ENCODE data around the gene MS4A4A. TPM values are rescaled to one million over a fixed set of nuclear protein-coding genes. Genes with fewer than 3 reads are reported as not detected.

The MS4A4A gene
- total and polyA plus RNA-seq, 2 experiments from 2014 or later, result 0.48 to 5.3 TPM

DNA sequence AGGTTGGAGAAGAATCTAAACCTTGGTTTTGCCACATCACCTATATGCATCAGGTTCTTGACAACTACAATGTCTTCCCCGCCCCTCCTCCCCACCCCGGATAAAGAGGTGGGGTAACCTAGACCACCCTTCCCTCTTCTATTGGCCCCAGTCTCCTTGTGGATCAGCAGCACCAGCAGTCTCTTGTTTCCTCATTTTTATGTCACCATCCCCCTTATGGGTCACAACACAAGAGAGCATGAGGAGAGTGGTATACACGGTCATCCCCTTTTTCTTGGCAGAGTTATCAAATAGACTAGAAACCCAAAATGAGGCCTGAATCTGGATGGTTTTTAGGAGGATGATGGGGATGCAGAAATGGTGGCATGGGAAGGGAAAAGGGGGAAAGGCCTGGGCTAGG, 38.7 kb upstream of the MS4A4A start:
- H3K9me2 ChIP-seq (replicated peaks; ENCODE audit: insufficient read depth), result no peaks in the 10 kb centered on the region
- no peak overlapping the region for H2AFZ ChIP-seq
- no peak overlapping the region for H3K27ac ChIP-seq
- no peaks in the 10 kb centered on the region for H3K27me3 ChIP-seq
- H3K79me2 ChIP-seq, result no peaks in the 10 kb centered on the region
- WGBS (ENCODE audit: low lambda C conversion rate, missing lambda C conversion rate), result 86% methylated on average over 3 of the region's 3 CpGs
- H3K4me2 ChIP-seq, result no peak overlapping the region
- no peak for DNase-seq (ENCODE audit: low spot score)
- TF ChIP-seq, protein P1, sequence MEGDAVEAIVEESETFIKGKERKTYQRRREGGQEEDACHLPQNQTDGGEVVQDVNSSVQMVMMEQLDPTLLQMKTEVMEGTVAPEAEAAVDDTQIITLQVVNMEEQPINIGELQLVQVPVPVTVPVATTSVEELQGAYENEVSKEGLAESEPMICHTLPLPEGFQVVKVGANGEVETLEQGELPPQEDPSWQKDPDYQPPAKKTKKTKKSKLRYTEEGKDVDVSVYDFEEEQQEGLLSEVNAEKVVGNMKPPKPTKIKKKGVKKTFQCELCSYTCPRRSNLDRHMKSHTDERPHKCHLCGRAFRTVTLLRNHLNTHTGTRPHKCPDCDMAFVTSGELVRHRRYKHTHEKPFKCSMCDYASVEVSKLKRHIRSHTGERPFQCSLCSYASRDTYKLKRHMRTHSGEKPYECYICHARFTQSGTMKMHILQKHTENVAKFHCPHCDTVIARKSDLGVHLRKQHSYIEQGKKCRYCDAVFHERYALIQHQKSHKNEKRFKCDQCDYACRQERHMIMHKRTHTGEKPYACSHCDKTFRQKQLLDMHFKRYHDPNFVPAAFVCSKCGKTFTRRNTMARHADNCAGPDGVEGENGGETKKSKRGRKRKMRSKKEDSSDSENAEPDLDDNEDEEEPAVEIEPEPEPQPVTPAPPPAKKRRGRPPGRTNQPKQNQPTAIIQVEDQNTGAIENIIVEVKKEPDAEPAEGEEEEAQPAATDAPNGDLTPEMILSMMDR (IDR thresholded peaks at IDR 0.05; ENCODE audit: poor library complexity), result no peak
- TF ChIP-seq EZH2 (IDR thresholded peaks at IDR 0.05; ENCODE audit: borderline replicate concordance), result no peak
- no peak for TF ChIP-seq EZH2phosphoT487 (IDR thresholded peaks at IDR 0.05; ENCODE audit: low read depth, severe bottlenecking, unreplicated experiment)
- no peaks in the 10 kb centered on the region for H3K4me1 ChIP-seq (ENCODE audit: insufficient read depth)
- H3K4me3 ChIP-seq, result no peak overlapping the region
- no peaks in the 10 kb centered on the region for H3K9me3 ChIP-seq (ENCODE audit: low read depth)
- no peaks in the 10 kb centered on the region for H3K36me3 ChIP-seq (replicated peaks; ENCODE audit: insufficient read depth, low read depth)
- H4K20me1 ChIP-seq (ENCODE audit: insufficient read depth, poor library complexity, severe bottlenecking), result no peaks in the 10 kb centered on the region

DNA sequence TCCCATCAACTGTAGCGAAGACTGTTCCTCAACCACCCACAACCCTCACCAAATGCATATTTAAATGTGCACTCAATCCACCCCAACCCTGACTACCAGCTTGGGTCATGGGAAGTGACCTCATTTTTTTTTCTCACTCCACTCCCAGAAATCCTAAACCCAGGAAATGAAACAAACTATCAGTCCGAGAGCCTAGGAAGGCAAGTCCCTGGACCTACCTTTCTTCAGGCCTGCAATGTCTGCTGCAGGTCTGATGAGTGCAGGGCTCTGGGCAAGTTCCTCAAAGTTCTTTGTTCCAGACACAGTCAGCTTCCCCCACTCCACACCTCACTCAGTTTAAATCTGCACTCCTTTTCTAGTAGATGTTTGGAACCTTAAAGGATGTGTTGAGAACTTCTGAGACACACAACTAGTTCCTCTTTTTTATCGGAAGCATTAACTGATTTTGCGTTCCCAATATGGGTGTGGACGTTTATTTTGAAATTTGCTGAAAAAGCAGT, 37.7 kb upstream of the MS4A4A start, which contains the start of gene MS4A4E:
Gene MS4A4E (minus strand): TSS at position 398 of the 500 bp plus-strand sequence. CDS start 13,082 bp downstream, outside the sequence.
- H3K9me2 ChIP-seq (replicated peaks; ENCODE audit: insufficient read depth), result no peaks in the 10 kb centered on the region
- H3K9me3 ChIP-seq (ENCODE audit: low read depth), result no peaks in the 10 kb centered on the region
- H2AFZ ChIP-seq, result no peak within 1 kb of the TSS
- no peaks in the 10 kb centered on the region for H3K4me1 ChIP-seq (ENCODE audit: insufficient read depth)
- H3K36me3 ChIP-seq (replicated peaks; ENCODE audit: insufficient read depth, low read depth), result no peaks in the 10 kb centered on the region
- 84% methylated on average over 5 of the region's 5 CpGs for WGBS (ENCODE audit: low lambda C conversion rate, missing lambda C conversion rate)
- TF ChIP-seq EZH2 (IDR thresholded peaks at IDR 0.05; ENCODE audit: borderline replicate concordance) (no peak), EZH2phosphoT487 (IDR thresholded peaks at IDR 0.05; ENCODE audit: low read depth, severe bottlenecking, unreplicated experiment) (no peak)
- TF ChIP-seq, protein P1 (IDR thresholded peaks at IDR 0.05; ENCODE audit: poor library complexity), result no peak
- no peaks in the 10 kb centered on the region for H3K79me2 ChIP-seq
- DNase-seq (ENCODE audit: low spot score), result no peak
- no peak within 1 kb of the TSS for H3K4me2 ChIP-seq
- no peak within 1 kb of the TSS for H3K4me3 ChIP-seq
- H4K20me1 ChIP-seq (ENCODE audit: insufficient read depth, poor library complexity, severe bottlenecking), result no peaks in the 10 kb centered on the region
- H3K27me3 ChIP-seq, result no peaks in the 10 kb centered on the region
- H3K27ac ChIP-seq, result no peak within 1 kb of the TSS

GRCh38 chr11:60251485-60252212, 28.8 kb upstream of the MS4A4A start:
- no peaks in the 10 kb centered on the region for H3K4me1 ChIP-seq (ENCODE audit: insufficient read depth)
- no peaks in the 10 kb centered on the region for H3K27me3 ChIP-seq
- H3K27ac ChIP-seq, result no peak overlapping the region
- H3K9me3 ChIP-seq (ENCODE audit: low read depth), result no peaks in the 10 kb centered on the region
- H3K4me3 ChIP-seq, result no peak overlapping the region
- no peaks in the 10 kb centered on the region for H3K79me2 ChIP-seq
- H3K36me3 ChIP-seq (replicated peaks; ENCODE audit: insufficient read depth, low read depth), result no peaks in the 10 kb centered on the region
- 56% methylated on average over 6 of the region's 6 CpGs for WGBS (ENCODE audit: low lambda C conversion rate, missing lambda C conversion rate)
- H4K20me1 ChIP-seq (ENCODE audit: insufficient read depth, poor library complexity, severe bottlenecking), result no peaks in the 10 kb centered on the region
- no peaks in the 10 kb centered on the region for H3K9me2 ChIP-seq (replicated peaks; ENCODE audit: insufficient read depth)
- no peak overlapping the region for H3K4me2 ChIP-seq
- DNase-seq (ENCODE audit: low spot score), result peak; percentile 46
- H2AFZ ChIP-seq, result no peak overlapping the region
- TF ChIP-seq, protein P1 (IDR thresholded peaks at IDR 0.05; ENCODE audit: poor library complexity), result peak; percentile 53
- TF ChIP-seq EZH2 (IDR thresholded peaks at IDR 0.05; ENCODE audit: borderline replicate concordance), result no peak

Data from hepatocyte (in vitro differentiated cells).